HCT116 (cell line): ENCODE data around the gene PDE10A. TPM values are rescaled to one million over a fixed set of nuclear protein-coding genes. Genes with fewer than 3 reads are reported as not detected.

Source experiments
- ATAC-seq: fragments of 200-7000 bp; cut with Tn5 transposase; 2 replicates; pipeline ENCODE4 v1.9.1; 2020; ENCODE audit warnings: mild to moderate bottlenecking, moderate library complexity
- BruUV-seq: library from RNA; stranded (reverse); fragments of 400-500 nt; replicated peaks from 2 replicates; lab custom pipeline; 2021; lab: Mats Ljungman, UMichigan
- CTCF ChIA-PET: fragments of 300-600 bp; sonication (Branson Sonifier 250); formaldehyde crosslinking; loops from one replicate; lab custom pipeline; 2021; ENCODE audit warnings: antibody characterized with exemption; lab: Charles Lee
- POLR2A ChIA-PET: fragments of 300-600, 350-600 bp; sonication (Branson Sonifier 250); formaldehyde crosslinking; loops from one replicate; lab custom pipeline; 2021; ENCODE audit warnings: antibody characterized with exemption; lab: Charles Lee
- RAD21 ChIA-PET, 2 experiments: fragments of 300-600 bp; sonication (Branson Sonifier 250); formaldehyde crosslinking; loops; one replicate each; lab custom pipeline; 2023; ENCODE audit warnings: low total read pairs in 2 of 2; ENCODE audit not compliant: uncharacterized antibody in 2 of 2, unreplicated experiment in 2 of 2, low non-redundant PET in 1 of 2; lab: Charles Lee
- DNase-seq: peaks from one replicate; pipeline ENCODE4 v3.0.0-alpha.2; 2010; ENCODE audit warnings: low read depth, low spot score
- H2AFZ ChIP-seq: fragments of 200-600 bp; shearing (Covaris generic), sonication (generic); 2 replicates; pipeline ENCODE4 v1.6.1; 2017; ENCODE audit warnings: low read depth, mixed run types, mixed read lengths, antibody characterized with exemption, low read length; ENCODE audit not compliant: poor library complexity, severe bottlenecking
- H3K27ac ChIP-seq: 2 replicates; pipeline ENCODE4 v1.5.1; 2012; ENCODE audit warnings: low read depth, low read length
- H3K27me3 ChIP-seq: fragments of 200-600 bp; sonication (generic); 2 replicates; pipeline ENCODE4 v1.6.1; 2016; ENCODE audit warnings: mixed run types, low read length, mixed read lengths; ENCODE audit not compliant: insufficient read depth
- H3K36me3 ChIP-seq, 2 experiments: fragments of 200-500 bp in 1 of 2; fragments of 200-600 bp in 1 of 2; sonication (Bioruptor generic) in 1 of 2; sonication (generic) in 1 of 2; 2 replicates each; pipeline versions ENCODE4 v1.5.1 to v1.6.1; 2014 to 2016; ENCODE audit warnings: low read length in 2 of 2, inconsistent platforms in 1 of 2, mixed read lengths in 1 of 2, mixed run types in 1 of 2; ENCODE audit not compliant: insufficient read depth in 2 of 2, control insufficient read depth in 1 of 2
- H3K4me1 ChIP-seq, 2 experiments: fragments of 200-600 bp in 1 of 2; sonication (generic) in 1 of 2; 2 replicates each; pipeline versions ENCODE4 v1.5.1 to v1.6.1; 2012 to 2017; ENCODE audit warnings: low read length in 2 of 2, inconsistent platforms in 1 of 2, mild to moderate bottlenecking in 1 of 2, mixed read lengths in 1 of 2, mixed run types in 1 of 2, moderate library complexity in 1 of 2; ENCODE audit not compliant: insufficient read depth in 2 of 2, control insufficient read depth in 1 of 2
- H3K4me2 ChIP-seq: fragments of 200-600 bp; sonication (generic); 2 replicates; pipeline ENCODE4 v1.6.1; 2017; ENCODE audit warnings: mixed run types, low read length, mixed read lengths
- H3K4me3 ChIP-seq, 2 experiments: fragments of 200-600 bp in 1 of 2; sonication (generic) in 1 of 2; replicated peaks in 1 of 2; 2 replicates each; pipeline ENCODE4 v1.5.1; 2011 to 2016; ENCODE audit warnings: low read length in 2 of 2, control low read depth in 1 of 2, low read depth in 1 of 2, mild to moderate bottlenecking in 1 of 2, mixed read lengths in 1 of 2, mixed run types in 1 of 2
- H3K79me2 ChIP-seq: fragments of 200-600 bp; sonication (generic); 2 replicates; pipeline ENCODE4 v1.6.1; 2017; ENCODE audit warnings: mild to moderate bottlenecking, mixed run types, low read length, moderate library complexity, mixed read lengths; ENCODE audit not compliant: insufficient read depth
- H3K9ac ChIP-seq: fragments of 200-600 bp; sonication (generic); 2 replicates; pipeline ENCODE4 v1.6.1; 2016; ENCODE audit warnings: low read length, mixed read lengths
- H3K9me2 ChIP-seq: fragments of 200-600 bp; sonication (generic), shearing (Covaris generic); 2 replicates; pipeline ENCODE4 v1.6.1; 2017; ENCODE audit warnings: mixed run types, mild to moderate bottlenecking, moderate library complexity; ENCODE audit not compliant: insufficient read depth
- H3K9me3 ChIP-seq, 2 experiments: fragments of 200-500 bp in 1 of 2; fragments of 200-600 bp in 1 of 2; sonication (Bioruptor generic) in 1 of 2; sonication (generic) in 1 of 2; 2 replicates each; pipeline ENCODE4 v1.6.1; 2014 to 2017; ENCODE audit warnings: low read length in 2 of 2, mixed read lengths in 2 of 2, inconsistent platforms in 1 of 2, low read depth in 1 of 2, mild to moderate bottlenecking in 1 of 2, mixed run types in 1 of 2, moderate library complexity in 1 of 2; ENCODE audit not compliant: control insufficient read depth in 1 of 2, insufficient read depth in 1 of 2
- H4K20me1 ChIP-seq: fragments of 200-600 bp; sonication (generic), shearing (Covaris generic); 2 replicates; pipeline ENCODE4 v1.6.1; 2017; ENCODE audit warnings: mixed run types, mild to moderate bottlenecking, moderate library complexity; ENCODE audit not compliant: insufficient read depth
- CBX3 ChIP-seq: IDR thresholded peaks from 2 replicates; pipeline ENCODE4 v1.6.1; 2012; ENCODE audit warnings: low read depth
- CEBPB ChIP-seq: IDR thresholded peaks from 2 replicates; pipeline ENCODE4 v1.6.1; 2012; ENCODE audit warnings: low read depth
- EGR1 ChIP-seq: IDR thresholded peaks from 2 replicates; pipeline ENCODE4 v1.6.1; 2012; ENCODE audit warnings: low read depth
- ELF1 ChIP-seq: IDR thresholded peaks from 2 replicates; pipeline ENCODE4 v1.6.1; 2012; ENCODE audit warnings: low read depth, borderline replicate concordance
- JUND ChIP-seq: IDR thresholded peaks from 2 replicates; pipeline ENCODE4 v1.6.1; 2012
- SIN3A ChIP-seq: IDR thresholded peaks from 2 replicates; pipeline ENCODE4 v1.6.1; 2012; ENCODE audit warnings: low read depth
- TCF7L2 ChIP-seq: IDR thresholded peaks from 2 replicates; pipeline ENCODE4 v1.7.0; 2011; ENCODE audit warnings: borderline replicate concordance, inconsistent platforms; ENCODE audit not compliant: insufficient read depth, insufficient read length; ENCODE audit errors: extremely low read depth
- ZFX ChIP-seq: fragments of 450-650 bp; IDR thresholded peaks from 2 replicates; pipeline ENCODE4 v1.6.1; 2017
- ZNF274 ChIP-seq: fragments of 200-500 bp; sonication (Bioruptor generic); IDR thresholded peaks from 2 replicates; pipeline ENCODE4 v1.6.1; 2014; ENCODE audit warnings: mild to moderate bottlenecking, low read depth, low read length, inconsistent platforms
- intact Hi-C: fragments of 100-400 bp; cut with micrococcal nuclease; formaldehyde crosslinking; loops from 2 replicates; pipeline ENCODE4 v1.10.0; 2022
- total RNA-seq: library from RNA; stranded (reverse); gene quantifications from one replicate; pipeline ENCODE4 v1.2.1, GENCODE V29; 2021; ENCODE audit not compliant: unreplicated experiment
- TF ChIP-seq, protein P1 (sequence below): IDR thresholded peaks from 2 replicates; pipeline ENCODE4 v1.6.1; 2011; ENCODE audit warnings: mild to moderate bottlenecking, low read length, moderate library complexity; ENCODE audit not compliant: insufficient replicate concordance; ENCODE audit errors: extremely low read depth
- TF ChIP-seq, protein P2 (sequence below), 3 experiments: fragments of 200-600 bp in 1 of 3; sonication (generic) in 1 of 3; IDR thresholded peaks in 2 of 3; conservative IDR thresholded peaks in 1 of 3; 2 replicates each; pipeline ENCODE4 v1.5.1; 2012 to 2017; ENCODE audit warnings: low read depth in 2 of 3, low read length in 2 of 3, antibody characterized with exemption in 1 of 3, borderline replicate concordance in 1 of 3, control low read depth in 1 of 3, mild to moderate bottlenecking in 1 of 3, mixed read lengths in 1 of 3, mixed run types in 1 of 3, moderate library complexity in 1 of 3; ENCODE audit not compliant: insufficient read depth in 1 of 3

PDE10A gene
- total RNA-seq, 1 experiment from 2014 or later = 0.37 TPM

DNA sequence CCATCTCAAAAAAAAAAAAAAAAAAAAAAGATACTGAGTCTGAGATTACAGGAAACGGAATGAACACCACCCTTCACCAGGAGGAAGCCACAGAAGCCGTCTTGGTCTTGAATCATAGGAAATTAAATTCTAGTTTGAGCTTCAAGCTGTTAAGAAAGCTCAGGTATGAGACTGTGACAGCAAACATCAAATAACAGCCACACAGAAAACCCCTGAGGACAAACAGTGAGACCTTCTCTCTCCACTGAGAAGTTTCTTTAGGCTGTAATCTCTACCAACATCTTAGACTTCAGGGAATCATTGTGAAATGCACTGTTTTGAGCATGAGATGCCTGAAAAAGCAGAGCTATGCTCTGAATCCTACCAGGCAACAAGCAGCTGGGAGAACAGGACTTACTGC lies 30.8 kb downstream of the PDE10A start:
- no peaks in the 10 kb centered on the region for H3K36me3 ChIP-seq
- H3K4me3 ChIP-seq = no peak overlapping the region
- no TSS peak for BruUV-seq
- H2AFZ ChIP-seq = no peak overlapping the region
- DNase-seq (no peak), ATAC-seq (no peak)
- ChIA-PET CTCF (no interaction called here), RAD21 (no interaction called here), POLR2A (no interaction called here)
- no peaks in the 10 kb centered on the region for H3K9me2 ChIP-seq
- H3K9ac ChIP-seq = no peak overlapping the region
- no peaks in the 10 kb centered on the region for H3K27me3 ChIP-seq
- TF ChIP-seq SIN3A (no peak), EGR1 (no peak), TCF7L2 (no peak), ZNF274 (no peak), CEBPB (no peak), ELF1 (no peak), JUND (no peak), ZFX (no peak), CBX3 (no peak)
- TF ChIP-seq, protein P1, sequence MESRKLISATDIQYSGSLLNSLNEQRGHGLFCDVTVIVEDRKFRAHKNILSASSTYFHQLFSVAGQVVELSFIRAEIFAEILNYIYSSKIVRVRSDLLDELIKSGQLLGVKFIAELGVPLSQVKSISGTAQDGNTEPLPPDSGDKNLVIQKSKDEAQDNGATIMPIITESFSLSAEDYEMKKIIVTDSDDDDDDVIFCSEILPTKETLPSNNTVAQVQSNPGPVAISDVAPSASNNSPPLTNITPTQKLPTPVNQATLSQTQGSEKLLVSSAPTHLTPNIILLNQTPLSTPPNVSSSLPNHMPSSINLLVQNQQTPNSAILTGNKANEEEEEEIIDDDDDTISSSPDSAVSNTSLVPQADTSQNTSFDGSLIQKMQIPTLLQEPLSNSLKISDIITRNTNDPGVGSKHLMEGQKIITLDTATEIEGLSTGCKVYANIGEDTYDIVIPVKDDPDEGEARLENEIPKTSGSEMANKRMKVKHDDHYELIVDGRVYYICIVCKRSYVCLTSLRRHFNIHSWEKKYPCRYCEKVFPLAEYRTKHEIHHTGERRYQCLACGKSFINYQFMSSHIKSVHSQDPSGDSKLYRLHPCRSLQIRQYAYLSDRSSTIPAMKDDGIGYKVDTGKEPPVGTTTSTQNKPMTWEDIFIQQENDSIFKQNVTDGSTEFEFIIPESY = no peak
- TF ChIP-seq, protein P2, sequence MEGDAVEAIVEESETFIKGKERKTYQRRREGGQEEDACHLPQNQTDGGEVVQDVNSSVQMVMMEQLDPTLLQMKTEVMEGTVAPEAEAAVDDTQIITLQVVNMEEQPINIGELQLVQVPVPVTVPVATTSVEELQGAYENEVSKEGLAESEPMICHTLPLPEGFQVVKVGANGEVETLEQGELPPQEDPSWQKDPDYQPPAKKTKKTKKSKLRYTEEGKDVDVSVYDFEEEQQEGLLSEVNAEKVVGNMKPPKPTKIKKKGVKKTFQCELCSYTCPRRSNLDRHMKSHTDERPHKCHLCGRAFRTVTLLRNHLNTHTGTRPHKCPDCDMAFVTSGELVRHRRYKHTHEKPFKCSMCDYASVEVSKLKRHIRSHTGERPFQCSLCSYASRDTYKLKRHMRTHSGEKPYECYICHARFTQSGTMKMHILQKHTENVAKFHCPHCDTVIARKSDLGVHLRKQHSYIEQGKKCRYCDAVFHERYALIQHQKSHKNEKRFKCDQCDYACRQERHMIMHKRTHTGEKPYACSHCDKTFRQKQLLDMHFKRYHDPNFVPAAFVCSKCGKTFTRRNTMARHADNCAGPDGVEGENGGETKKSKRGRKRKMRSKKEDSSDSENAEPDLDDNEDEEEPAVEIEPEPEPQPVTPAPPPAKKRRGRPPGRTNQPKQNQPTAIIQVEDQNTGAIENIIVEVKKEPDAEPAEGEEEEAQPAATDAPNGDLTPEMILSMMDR (IDR thresholded peaks at IDR 0.05 in 2 of 3, conservative IDR thresholded peaks at IDR 0.05 in 1 of 3; ENCODE audit: borderline replicate concordance in 1 of 3, insufficient read depth in 1 of 3, low read depth in 2 of 3, low read length in 2 of 3) = no peak
- H3K27ac ChIP-seq = no peak overlapping the region
- H3K9me3 ChIP-seq = no peaks in the 10 kb centered on the region
- intact Hi-C loops = no loop called here
- no peak overlapping the region for H3K4me2 ChIP-seq
- H3K79me2 ChIP-seq = no peaks in the 10 kb centered on the region
- no peaks in the 10 kb centered on the region for H3K4me1 ChIP-seq
- H4K20me1 ChIP-seq = no peaks in the 10 kb centered on the region
